GM18873 (cell line): ENCODE measurements around the gene PARP8.

Experiments used
- ATAC-seq: cut with Tn5 transposase; IDR thresholded peaks from one replicate; pipeline ENCODE4 v1.9.1; 2021; ENCODE audit warnings: mild to moderate bottlenecking, moderate library complexity, moderate number of reproducible peaks; ENCODE audit not compliant: unreplicated experiment, low FRiP score

The PARP8 gene

DNA sequence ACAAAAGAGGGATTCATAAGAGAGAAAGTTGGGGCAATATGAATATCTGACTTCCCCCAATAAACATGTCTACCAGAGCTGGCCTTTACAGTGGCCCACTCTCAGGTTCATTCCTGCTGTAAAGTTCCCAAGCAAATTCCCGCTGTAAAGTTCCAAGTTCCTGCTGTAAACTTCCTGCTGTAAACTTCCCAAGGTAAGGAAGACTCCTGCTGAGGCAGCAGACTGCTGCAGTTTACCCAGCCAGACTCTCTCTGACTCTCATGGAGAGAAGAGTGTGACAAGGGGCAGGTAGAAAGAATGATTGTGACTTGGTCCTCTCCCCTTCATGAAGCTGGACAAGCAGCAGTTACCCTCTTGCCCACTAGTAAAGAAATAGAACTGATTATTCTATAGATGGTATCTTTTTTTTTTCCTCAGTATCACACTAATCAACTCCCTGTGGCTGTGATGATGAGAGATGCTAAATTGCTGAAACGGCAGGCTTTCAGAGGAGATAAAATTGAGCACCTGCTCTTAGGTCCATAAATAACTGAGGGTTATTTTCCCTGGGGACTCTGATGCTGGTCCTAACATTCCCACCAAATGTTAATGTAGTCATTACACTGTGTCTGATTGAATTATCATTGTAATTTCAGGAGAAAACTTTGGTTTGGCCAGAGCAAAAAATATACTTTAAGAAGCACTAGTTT is 220.4 kb downstream of the PARP8 start:
- no peak for ATAC-seq

DNA sequence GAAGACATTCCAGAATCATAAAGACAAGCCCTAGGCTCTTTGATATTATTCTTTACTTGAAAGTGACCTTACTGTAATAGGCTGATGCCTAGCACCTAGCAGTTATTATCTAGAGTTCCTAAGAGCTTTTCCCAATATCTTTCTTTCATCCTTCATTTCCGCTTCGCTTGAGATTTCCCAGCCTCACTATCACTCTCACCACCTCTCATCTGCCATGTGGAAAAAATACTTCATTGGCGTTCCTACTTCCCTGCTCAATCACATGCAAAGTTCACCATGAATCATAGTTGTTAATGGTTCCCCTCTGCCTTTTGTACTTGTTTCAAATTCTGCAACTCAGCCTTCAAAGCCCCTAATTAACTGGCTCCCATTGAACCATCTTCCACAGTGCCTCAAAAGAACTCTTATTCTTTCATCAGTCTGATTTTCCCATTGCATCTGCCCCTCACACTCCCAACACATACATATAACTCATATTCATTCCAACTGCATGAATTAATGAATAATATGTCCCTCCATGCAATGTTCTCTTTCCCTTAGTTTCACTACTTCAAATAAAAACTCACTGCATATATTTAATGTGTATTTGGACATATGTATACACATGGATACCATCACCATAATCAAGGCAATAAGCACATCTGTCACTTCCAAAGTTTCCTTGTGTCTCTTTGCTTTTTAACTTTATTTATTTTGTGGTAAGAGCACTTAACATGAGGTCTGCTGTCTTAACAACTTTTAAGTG is 221.6 kb downstream of the PARP8 start:
- ATAC-seq, result no peak

DNA sequence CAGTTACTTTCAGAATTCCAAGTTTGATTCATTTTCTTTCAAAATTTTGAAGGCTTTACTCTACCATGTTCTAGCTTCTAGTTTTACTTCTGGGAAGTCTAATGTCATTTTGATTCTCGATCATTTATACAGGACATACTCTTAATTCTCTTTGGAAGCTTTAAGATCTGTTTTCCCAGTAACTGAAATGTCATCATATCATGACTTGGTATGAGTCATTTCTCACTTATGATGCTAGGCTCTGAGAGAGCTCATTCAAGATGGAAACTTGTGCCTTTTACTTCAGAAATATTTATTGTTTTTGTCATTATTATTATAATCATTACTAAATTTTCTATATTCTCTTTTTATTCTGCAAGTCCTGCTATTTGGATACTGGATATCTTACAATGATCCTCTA is 222.3 kb downstream of the PARP8 start:
- ATAC-seq, result no peak

DNA sequence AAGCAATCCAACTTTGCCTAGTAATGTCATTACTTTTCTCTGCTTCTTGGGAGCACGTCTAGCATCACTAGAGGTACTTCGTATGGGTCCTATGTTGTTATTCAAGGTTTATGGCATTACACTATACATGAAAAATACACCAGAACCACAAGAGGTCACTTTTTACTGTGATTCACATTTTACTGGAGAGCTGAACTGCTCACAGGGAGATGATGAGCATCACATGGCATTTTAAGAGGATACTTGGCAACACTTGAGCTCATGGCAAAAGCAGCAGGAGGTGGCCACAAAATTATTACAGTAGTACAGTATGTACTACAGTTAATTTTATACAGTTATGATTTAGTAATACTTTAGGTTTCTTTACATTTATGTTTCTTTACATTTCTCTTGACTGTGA is 223.4 kb downstream of the PARP8 start:
- ATAC-seq, result no peak
